ENCODE data around the gene MRPS34. TPM values are rescaled to one million over a fixed set of nuclear protein-coding genes. Genes with fewer than 3 reads are reported as not detected.

The MRPS34 gene
- total RNA-seq, 4 donors from 2014 or later: 34.1 to 62.4 (median 57.2) TPM

DNA sequence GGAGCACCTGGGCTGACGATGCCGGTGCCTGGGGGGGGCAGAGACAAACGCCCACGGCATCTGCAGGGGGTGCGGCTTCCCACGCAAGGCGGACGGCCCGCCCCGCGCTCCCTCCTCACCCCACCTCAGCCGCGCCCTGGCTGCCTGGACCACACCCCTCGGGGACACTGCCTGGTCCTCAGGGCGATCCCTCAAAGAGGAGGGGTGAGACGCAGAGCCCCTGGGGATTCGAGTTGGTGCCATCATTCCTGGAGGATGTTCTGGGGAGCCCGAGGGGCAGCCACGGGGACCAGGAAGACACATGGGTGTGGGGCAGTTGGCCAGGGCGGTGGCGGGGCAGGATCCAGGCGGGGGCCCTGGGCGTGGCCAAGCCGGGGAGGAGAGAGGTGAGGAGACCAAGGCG, 16.7 kb upstream of the MRPS34 start:
- TF ChIP-seq, protein P1, sequence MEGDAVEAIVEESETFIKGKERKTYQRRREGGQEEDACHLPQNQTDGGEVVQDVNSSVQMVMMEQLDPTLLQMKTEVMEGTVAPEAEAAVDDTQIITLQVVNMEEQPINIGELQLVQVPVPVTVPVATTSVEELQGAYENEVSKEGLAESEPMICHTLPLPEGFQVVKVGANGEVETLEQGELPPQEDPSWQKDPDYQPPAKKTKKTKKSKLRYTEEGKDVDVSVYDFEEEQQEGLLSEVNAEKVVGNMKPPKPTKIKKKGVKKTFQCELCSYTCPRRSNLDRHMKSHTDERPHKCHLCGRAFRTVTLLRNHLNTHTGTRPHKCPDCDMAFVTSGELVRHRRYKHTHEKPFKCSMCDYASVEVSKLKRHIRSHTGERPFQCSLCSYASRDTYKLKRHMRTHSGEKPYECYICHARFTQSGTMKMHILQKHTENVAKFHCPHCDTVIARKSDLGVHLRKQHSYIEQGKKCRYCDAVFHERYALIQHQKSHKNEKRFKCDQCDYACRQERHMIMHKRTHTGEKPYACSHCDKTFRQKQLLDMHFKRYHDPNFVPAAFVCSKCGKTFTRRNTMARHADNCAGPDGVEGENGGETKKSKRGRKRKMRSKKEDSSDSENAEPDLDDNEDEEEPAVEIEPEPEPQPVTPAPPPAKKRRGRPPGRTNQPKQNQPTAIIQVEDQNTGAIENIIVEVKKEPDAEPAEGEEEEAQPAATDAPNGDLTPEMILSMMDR (IDR thresholded peaks at IDR 0.05; ENCODE audit: low read depth): no peak

DNA sequence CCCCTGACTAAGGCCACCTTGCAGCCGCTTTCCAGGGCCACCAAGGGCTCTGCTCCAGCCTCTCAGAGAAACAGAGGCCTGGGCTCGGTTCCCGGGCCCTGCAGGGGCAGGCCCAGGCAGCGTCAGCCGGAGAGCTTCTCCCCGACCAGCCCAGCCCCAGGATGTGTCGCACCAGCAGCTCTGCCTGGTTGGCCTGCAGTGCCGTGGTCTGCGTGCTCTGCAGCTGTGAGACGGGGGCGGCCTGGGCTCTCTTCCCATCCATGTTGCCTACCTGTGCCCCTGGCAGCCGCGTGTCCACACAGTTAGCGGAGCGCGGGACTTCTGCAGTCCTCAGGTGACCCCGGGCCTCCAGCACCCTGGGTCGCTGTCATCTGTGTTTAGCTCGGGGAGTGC, 15.8 kb upstream of the MRPS34 start:
- TF ChIP-seq, protein P1 (IDR thresholded peaks at IDR 0.05; ENCODE audit: low read depth): no peak

DNA sequence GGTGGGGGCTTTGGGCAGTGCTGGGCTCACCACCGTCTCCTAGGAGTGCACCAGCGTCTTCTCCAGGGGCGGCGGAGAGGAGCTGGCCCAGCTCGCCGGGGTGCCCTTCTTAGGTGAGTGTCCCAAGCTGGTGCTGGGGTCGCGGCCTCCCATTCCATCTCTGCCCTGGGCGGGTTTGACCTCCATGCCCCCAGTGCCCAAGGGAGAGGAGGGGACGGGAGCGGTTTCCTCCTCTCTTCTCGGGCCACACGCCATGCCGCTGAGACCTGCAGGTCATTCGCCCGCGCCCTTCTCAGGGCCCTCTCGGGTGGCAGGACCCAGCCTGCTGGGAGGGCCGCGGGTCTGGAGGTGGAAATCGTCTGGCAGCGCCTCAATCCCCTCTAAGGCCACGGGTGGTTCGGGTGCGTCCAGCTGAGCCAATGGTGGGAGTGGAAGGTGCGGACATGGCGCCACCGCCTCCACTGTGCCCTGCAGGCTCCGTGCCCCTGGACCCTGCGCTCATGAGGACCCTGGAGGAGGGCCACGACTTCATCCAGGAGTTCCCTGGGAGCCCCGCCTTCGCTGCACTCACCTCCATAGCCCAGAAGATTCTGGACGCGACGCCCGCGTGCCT, 15.3 kb upstream of the MRPS34 start:
- TF ChIP-seq, protein P1 (IDR thresholded peaks at IDR 0.05; ENCODE audit: low read depth): no peak

GRCh38 chr16:1787322-1788094, 14.6 kb upstream of the MRPS34 start:
- TF ChIP-seq, protein P1 (IDR thresholded peaks at IDR 0.05; ENCODE audit: low read depth): no peak

DNA sequence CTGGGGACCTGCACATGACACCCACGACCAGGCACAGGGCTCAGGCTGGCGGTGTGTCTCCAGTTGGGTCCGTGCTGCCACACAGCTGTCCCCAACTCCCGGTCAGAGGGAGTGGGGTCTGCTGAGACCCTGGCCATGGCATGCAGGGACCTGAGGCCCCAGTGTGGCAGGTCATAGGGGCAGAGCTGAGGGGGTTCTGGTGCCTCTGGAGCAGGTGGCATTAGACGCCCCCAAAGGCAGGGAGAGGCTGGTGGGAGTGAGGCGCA, 14.1 kb upstream of the MRPS34 start:
- TF ChIP-seq, protein P1 (IDR thresholded peaks at IDR 0.05; ENCODE audit: low read depth): no peak

DNA sequence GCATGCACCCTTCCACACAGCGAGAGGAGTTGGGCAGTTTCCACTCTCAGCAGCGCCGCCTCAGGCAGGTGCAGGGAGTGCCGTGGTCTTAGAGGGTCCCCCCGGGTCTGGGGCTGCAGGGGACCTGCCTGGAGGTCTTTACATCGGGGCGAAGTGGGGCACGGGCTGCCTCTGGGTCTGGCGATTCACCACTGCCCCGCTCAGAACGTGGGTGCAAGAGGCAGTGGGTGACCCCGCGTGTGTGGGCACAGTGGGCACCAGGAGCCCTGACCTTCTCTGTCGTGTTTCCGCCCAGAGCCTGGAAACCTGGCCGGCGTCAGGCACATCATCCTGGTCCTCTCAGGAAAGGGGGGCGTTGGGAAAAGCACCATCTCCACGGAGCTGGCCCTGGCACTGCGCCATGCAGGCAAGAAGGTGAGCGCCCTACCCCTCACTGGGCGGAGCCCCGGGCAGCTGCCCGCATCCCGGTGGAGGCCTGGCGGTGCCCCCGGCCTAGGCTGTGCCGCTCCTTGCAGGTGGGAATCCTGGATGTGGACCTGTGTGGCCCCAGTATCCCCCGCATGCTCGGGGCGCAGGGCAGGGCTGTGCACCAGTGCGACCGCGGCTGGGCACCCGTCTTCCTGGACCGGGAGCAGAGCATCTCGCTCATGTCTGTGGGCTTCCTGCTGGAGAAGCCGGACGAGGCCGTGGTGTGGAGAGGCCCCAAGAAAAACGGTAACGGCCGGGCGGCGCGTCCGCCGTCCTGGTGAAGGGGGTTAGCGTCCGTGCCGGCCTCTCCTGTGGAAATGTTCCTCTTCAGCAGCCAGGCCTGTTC, 13.5 kb upstream of the MRPS34 start:
- TF ChIP-seq, protein P1 (IDR thresholded peaks at IDR 0.05; ENCODE audit: low read depth): no peak

GRCh38 chr16:1785846-1786170, 12.9 kb upstream of the MRPS34 start:
- TF ChIP-seq, protein P1 (IDR thresholded peaks at IDR 0.05; ENCODE audit: low read depth): no peak

Data from subcutaneous adipose tissue (tissue), 4 donors.